CD4-positive, alpha-beta T cell treated with Interleukin-6 at 100 ng/mL for 8 hours (primary cell): ENCODE measurements around the gene GAB2.
"Not testable (repeated sequence)": the region's sequence is repeated elsewhere in the genome, so short reads cannot be mapped to it uniquely, and the experiment has no call there.

Source experiments
- DNase-seq: peaks from one replicate; pipeline ENCODE4 v3.0.0-alpha.2; 2020; ENCODE audit warnings: mixed read lengths, low spot score

GAB2 gene

GRCh38 chr11:78277314-78277994 lies 140.2 kb downstream of the GAB2 start:
- DNase-seq: no peak

- no peak for DNase-seq
Measured at GRCh38 chr11:78276311-78276710, 141.3 kb downstream of the GAB2 start.

GRCh38 chr11:78274739-78275138 lies 142.9 kb downstream of the GAB2 start:
- no peak for DNase-seq

GRCh38 chr11:78272625-78273269 lies 144.9 kb downstream of the GAB2 start:
- DNase-seq: not testable (repeated sequence)

GRCh38 chr11:78271801-78272200 lies 145.8 kb downstream of the GAB2 start:
- DNase-seq: not testable (repeated sequence)

- DNase-seq: no peak
Measured at GRCh38 chr11:78270971-78271370, 146.6 kb downstream of the GAB2 start.

- DNase-seq: no peak
Measured at GRCh38 chr11:78269806-78270205, 147.8 kb downstream of the GAB2 start.

- DNase-seq: no peak
Measured at GRCh38 chr11:78268591-78269410, 148.8 kb downstream of the GAB2 start.

GRCh38 chr11:78266451-78266850 lies 151.2 kb downstream of the GAB2 start:
- DNase-seq: no peak

- DNase-seq: no peak
Measured at GRCh38 chr11:78265326-78265725, 152.3 kb downstream of the GAB2 start.

GRCh38 chr11:78262691-78263090 lies 154.9 kb downstream of the GAB2 start:
- no peak for DNase-seq

GRCh38 chr11:78262238-78262637 lies 155.4 kb downstream of the GAB2 start:
- DNase-seq: no peak

- DNase-seq: no peak
Measured at GRCh38 chr11:78261828-78262227, 155.8 kb downstream of the GAB2 start.

- no peak for DNase-seq
Measured at GRCh38 chr11:78261367-78261766, 156.3 kb downstream of the GAB2 start.

- no peak for DNase-seq
Measured at GRCh38 chr11:78259777-78260487, 157.7 kb downstream of the GAB2 start.

- DNase-seq: no peak
Measured at GRCh38 chr11:78257654-78258053, 160.0 kb downstream of the GAB2 start.

- DNase-seq: no peak
Measured at GRCh38 chr11:78256962-78257361, 160.7 kb downstream of the GAB2 start.

GRCh38 chr11:78255919-78256318 lies 161.7 kb downstream of the GAB2 start:
- DNase-seq: no peak

GRCh38 chr11:78254268-78254667 lies 163.4 kb downstream of the GAB2 start:
- DNase-seq: no peak

- DNase-seq: no peak
Measured at GRCh38 chr11:78253797-78254196, 163.8 kb downstream of the GAB2 start.

- no peak for DNase-seq
Measured at GRCh38 chr11:78251083-78251775, 166.4 kb downstream of the GAB2 start.

GRCh38 chr11:78250099-78250498 lies 167.5 kb downstream of the GAB2 start:
- DNase-seq: no peak
